OCI-M1 (cell line): Measurements from ENCODE around the gene SDK1.
A peak's percentile ranks its signal among the peaks of the same experiment; 100 is the strongest.
"Not testable (repeated sequence)": the region's sequence is repeated elsewhere in the genome, so short reads cannot be mapped to it uniquely, and the experiment has no call there.

ENCODE experiments used
- DNase-seq: peaks from one replicate; lab custom pipeline; 2025; lab: John Stamatoyannopoulos, UW

The SDK1 gene

DNA sequence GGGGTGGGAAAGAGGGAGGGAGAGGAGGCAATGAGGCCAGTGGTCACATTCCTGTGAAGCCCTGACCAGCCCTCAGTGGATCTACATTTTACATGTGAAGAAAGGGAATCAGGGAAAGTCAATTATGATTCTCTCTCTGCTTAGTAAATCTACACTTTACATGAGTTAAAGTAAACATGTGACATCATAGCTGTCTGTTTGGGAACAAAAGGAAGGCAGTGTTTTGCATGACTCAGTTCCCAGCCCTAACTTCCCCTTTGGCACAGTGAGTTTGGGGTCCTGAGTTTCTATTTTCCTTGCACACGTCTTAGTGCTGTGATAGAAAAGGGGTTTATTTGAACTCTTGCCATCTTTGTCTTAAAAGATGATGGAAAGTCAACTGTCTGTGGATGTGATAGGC lies 615.1 kb downstream of the SDK1 start:
- no peak for DNase-seq

GRCh38 chr7:3917436-3917835 lies 616.4 kb downstream of the SDK1 start:
- DNase-seq: no peak

- no peak for DNase-seq
Measured at GRCh38 chr7:3918576-3918975, 617.5 kb downstream of the SDK1 start.

- DNase-seq: peak; percentile 31
Measured at GRCh38 chr7:3922175-3922635, 621.2 kb downstream of the SDK1 start.

DNA sequence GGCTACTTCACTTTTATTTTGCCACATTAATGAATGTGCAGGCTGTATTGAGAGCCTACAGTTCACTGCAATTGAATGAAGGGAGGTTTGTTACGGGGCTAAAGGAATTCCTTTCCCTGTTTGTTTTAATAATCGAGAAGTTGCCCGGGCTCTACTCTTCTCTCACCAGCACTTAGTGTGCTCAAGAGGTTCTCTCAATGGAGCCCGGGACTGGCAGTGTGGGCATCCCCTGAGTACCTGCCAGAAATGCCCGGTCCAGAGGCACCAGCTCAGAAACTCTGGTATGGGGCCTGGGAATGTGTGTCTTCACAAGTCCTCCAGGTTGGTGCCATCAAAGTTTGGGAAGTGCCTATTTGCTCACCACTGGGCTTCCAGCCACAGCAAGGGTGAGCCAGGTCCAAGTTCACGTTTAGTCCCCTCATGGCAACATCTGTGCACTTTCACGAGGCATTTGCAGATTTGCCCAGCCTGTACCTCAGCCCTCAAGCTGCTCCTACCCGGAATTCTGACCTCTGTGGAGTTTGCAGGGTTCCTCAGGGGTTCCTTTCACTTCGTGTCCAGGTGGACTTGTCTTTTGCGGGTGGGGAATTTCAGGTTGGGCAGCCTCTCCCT lies 622.4 kb downstream of the SDK1 start:
- no peak for DNase-seq

- no peak for DNase-seq
Measured at GRCh38 chr7:3924277-3924676, 623.2 kb downstream of the SDK1 start.

GRCh38 chr7:3927446-3928110 lies 626.5 kb downstream of the SDK1 start:
- DNase-seq: no peak

GRCh38 chr7:3928727-3929515 lies 627.9 kb downstream of the SDK1 start:
- no peak for DNase-seq

- DNase-seq: no peak
Measured at GRCh38 chr7:3931843-3932242, 630.8 kb downstream of the SDK1 start.

- no peak for DNase-seq
Measured at GRCh38 chr7:3937146-3937545, 636.1 kb downstream of the SDK1 start.

DNA sequence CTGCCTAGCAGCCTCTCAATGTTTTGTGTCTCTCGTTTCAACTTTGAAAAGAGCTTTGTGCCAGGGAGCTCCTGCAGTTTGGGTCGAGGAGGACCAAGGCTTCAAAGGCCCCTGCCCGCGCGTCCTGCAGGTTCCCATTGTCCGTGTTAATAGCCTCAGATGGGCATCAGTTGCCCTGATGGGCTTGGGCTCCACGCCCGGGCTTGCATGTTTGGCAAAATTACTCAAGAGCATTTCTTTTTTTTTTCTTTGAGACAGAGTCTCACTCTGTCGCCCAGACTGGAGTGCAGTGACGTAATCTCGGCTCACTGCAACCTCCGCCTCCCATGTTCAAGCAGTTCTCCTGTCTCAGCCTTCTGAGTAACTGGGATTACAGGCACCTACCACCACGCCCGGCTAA lies 636.6 kb downstream of the SDK1 start:
- DNase-seq: no peak

- not testable (repeated sequence) for DNase-seq
Measured at GRCh38 chr7:3941706-3942105, 640.7 kb downstream of the SDK1 start.

DNA sequence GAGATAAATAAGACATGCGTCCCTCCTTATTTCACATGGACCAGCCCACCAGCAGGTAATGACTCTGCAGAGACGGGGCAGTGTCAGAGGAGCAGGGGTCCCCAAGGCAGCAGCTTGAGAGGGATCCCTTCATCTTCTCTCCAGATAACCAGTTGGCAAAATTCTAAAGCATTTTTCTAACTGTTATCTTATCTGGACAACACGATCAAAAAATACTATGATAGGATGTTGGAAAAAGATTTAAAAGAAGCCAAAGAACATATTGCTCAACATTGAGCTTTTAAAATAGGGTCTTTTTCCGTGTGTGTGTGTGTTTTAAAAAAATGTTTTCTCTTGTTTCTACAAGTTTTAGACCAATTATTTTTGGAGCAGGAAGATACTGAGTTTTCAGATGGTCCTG lies 641.2 kb downstream of the SDK1 start:
- DNase-seq: no peak

- DNase-seq: no peak
Measured at GRCh38 chr7:3942816-3943745, 642.0 kb downstream of the SDK1 start.

GRCh38 chr7:3943779-3944520 lies 642.9 kb downstream of the SDK1 start:
- DNase-seq: no peak

DNA sequence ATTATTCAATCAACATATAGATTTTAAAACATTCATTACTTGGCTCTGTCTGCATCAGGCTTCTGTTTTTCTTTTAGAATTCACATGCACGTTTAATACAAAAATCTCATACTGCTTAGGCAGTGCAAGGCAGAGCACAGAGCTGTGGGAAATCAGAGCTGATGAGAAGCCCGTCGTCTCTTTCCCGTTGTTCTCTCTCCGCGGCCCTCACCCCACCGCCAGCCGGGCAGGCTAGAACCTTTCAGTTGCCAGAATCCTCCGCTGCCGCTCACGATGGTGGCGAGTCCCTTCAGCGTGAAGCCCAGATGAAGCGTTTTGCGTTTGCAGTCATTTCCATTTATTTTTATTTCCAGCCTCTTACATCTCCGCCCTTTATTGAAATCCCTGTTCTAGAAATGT lies 648.2 kb downstream of the SDK1 start:
- no peak for DNase-seq

DNA sequence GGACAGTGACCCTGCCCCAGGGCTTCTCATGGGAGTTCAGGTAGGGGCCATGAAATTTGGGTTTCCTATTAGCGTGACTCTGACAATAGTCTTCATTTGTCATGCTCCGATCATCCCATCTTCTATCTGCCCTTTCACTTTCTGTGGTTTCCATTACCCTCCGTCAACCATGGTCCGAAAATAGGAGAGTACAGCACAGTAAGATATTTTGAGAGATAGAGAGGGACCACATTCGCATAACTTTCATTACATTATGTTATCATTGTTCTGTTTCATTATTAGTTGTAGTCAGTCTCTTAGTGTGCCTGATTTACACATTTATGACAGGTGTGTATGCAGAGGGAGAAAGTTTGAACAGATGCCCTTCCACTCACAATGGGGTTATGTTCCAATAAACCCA lies 649.2 kb downstream of the SDK1 start:
- DNase-seq: no peak

- DNase-seq: no peak
Measured at GRCh38 chr7:3951316-3952055, 650.4 kb downstream of the SDK1 start.

GRCh38 chr7:3953133-3953532 lies 652.1 kb downstream of the SDK1 start:
- DNase-seq: no peak

DNA sequence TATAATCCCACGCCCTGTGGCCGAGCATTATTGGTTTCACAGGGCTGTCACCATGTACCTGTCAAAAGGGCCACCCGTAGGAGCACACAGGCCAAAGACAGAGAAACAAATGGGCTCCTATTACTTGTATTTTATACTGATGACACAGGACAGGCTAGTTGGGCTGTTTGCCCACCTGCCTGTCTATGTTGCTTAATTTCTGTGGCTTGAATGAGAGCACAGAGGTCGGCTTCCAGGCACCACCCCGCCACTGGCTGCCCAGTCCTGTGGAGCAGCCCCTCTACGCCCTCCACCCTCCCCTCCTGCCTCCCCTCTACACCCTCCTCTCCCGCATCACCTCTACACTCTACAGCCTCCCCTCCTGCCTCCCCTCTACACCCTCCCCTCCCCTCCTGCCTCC lies 652.9 kb downstream of the SDK1 start:
- no peak for DNase-seq

- DNase-seq: no peak
Measured at GRCh38 chr7:3955026-3955425, 654.0 kb downstream of the SDK1 start.
